ENCODE data around the gene PAPPA. TPM values are rescaled to one million over a fixed set of nuclear protein-coding genes. Genes with fewer than 3 reads are reported as not detected.

PAPPA gene
- polyA plus RNA-seq, 4 donors, result 4.1 to 7.6 (median 4.3) TPM

- DNase-seq (ENCODE audit: low read depth in 4 of 4, low spot score in 3 of 4), result no peak
These were observed 1.2 kb upstream of the PAPPA start for GRCh38 chr9:116152390-116152789.

DNA sequence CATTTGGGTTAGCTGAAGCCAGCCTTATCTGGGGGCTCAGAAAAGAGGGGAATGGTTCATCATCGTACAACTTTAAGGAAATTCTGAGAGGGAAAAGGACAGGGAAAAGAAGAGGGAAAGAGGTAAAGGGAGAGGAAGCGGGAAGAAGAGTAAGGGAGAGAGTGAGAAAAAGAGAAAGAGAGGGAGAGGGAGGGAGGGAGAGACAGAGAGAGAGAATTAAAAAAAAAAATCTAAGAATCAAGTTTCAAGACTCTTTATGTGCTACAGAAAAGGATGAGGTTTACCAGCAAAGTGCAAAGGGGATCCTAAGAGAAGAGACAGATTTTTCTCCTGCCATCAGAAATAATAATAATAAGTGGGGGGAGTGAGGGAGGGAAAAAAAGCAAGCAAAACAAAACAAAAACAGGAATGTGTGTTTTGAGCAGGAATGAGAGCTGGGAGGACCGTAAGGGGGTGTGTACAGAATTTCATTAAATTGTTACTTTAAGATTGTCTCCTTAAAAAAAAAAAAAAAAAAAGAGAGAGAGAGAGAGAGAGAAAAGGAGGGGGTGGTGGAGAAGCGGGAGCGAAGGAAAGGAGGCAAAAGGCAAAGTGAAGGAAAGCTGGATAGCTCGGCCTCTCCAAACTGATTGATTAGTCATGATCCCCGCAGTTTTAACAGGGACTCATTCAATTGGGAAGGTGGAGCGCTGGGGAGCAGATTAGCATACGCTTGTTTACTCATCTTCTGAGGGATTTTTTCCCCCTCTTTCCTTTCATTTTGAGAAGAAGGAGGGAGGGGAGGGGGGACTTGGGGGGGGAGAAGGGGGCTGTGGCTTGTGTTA lies 438 bp upstream of the PAPPA start:
- no peak for DNase-seq (ENCODE audit: low read depth in 4 of 4, low spot score in 3 of 4)

DNA sequence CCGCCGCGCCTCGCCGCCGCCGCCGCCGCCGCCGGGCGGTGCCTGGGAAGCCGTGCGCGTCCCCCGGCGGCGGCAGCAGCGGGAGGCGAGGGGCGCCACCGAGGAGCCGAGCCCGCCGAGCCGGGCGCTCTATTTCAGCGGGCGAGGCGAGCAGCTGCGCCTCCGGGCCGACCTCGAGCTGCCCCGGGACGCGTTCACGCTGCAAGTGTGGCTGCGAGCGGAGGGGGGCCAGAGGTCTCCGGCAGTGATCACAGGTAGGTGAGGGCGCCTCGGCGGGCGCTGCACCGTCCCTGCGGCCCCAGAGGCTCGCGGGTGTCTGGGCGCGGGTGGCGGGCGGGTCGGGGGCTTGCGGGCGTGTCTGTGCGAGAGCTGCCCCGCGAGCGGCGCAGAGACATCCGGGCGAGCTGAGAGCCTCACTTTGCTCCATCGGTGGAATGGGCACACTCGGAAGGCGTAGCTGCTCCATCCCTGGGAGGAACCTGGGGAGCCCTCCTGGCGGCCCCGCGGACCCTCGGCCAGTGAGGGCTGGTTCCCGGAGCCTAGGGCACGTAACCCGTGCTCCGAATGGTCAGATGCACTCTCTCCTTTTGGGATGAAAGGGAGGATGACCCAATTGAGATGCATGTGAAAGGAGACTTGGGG lies 864 bp downstream of the PAPPA start:
- no peak for DNase-seq (ENCODE audit: low read depth in 4 of 4, low spot score in 3 of 4)

GRCh38 chr9:116154976-116155697 lies 1.5 kb downstream of the PAPPA start:
- DNase-seq (ENCODE audit: low read depth in 4 of 4, low spot score in 3 of 4), result no peak

GRCh38 chr9:116155698-116156039 lies 2.1 kb downstream of the PAPPA start:
- DNase-seq (ENCODE audit: low read depth in 4 of 4, low spot score in 3 of 4), result no peak

- no peak for DNase-seq (ENCODE audit: low read depth in 4 of 4, low spot score in 3 of 4)
These were observed 3.2 kb downstream of the PAPPA start for GRCh38 chr9:116156621-116157314.

- DNase-seq (ENCODE audit: low read depth in 4 of 4, low spot score in 3 of 4), result no peak
These were observed 4.0 kb downstream of the PAPPA start for GRCh38 chr9:116157436-116158138.

DNA sequence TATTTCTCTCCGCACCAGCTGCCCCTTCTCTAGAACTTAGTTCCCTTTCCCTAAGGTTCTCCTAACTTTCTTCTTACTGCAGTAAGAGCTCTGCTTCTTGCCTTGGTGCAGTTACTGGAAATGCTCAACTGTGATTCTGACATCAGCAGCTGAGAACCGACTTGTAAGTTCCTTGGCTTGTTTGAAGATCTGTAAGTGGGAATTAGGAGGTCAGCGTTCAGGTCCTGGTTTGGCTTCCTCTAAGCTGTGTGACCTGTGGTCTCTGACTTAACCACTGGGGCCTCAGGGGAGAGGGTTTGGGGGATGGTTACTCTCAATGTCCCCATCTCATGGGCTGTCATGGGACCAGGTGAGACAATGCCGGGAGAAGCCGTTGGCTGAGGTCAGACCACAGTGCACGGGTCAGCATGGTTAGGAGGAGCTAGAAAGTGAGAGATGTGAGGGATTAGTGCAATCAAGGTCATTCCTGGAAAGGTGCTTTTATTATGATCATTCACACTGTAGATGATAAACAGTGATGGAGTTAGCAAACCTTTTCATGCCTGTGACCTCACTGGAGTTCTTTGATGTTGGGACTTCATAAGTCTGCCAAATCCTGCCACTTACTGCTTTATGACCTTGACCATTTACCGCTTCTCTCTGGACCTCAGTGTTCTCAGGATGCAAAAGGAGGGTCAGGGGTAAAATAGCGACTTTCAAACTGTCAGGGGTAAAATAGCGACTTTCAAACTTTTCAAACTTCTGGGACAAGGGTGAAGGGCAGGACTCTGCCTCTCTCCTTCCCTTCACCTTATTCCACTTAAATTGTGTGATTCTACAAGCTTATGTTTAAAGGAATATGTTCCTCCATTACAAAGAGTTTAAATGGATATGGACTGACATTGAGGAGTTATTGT lies 7.3 kb downstream of the PAPPA start:
- DNase-seq (ENCODE audit: low read depth in 4 of 4, low spot score in 3 of 4), result no peak

GRCh38 chr9:116162241-116162781 lies 8.7 kb downstream of the PAPPA start:
- DNase-seq (ENCODE audit: low read depth in 4 of 4, low spot score in 3 of 4), result no peak

- DNase-seq (ENCODE audit: low read depth in 4 of 4, low spot score in 3 of 4), result no peak
These were observed 9.9 kb downstream of the PAPPA start for GRCh38 chr9:116163293-116164055.

DNA sequence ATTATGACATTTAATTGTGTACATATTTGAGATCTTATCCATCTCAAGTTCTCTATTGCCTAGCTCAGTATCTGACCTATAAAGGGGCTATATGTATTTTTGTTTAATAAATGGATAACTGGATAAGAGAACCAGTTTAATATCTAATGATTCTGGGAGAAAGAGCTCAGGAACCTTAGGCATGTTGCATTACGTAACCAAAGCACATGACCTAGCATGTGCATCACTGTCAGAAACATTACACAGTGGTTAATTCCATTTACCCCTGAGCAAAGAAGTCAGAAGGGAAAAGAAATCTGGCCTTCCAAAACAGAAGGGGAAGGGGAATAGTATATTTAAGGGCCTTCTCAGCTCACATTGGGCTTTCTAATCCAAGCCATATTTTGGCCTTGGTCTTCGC lies 12.3 kb downstream of the PAPPA start:
- no peak for DNase-seq (ENCODE audit: low read depth in 4 of 4, low spot score in 3 of 4)

DNA sequence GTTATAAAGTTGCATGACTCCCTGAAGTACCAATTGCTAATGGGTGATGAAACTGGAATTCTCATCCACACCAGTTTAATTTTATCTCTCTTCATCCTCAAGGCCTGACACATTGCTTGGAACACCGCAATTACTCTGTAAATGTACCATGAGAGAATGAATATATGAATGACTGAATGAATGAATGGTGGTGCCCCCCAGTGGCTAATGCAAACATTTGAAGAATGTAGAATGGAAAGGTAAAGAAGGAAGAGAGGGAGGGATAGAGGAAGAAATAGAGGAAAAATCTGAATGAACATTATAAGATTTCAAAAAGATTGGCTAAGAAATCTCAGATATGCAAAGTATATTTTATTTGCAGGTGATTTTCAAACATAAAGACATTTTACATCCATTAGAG lies 13.1 kb downstream of the PAPPA start:
- DNase-seq (ENCODE audit: low read depth in 4 of 4, low spot score in 3 of 4), result no peak

DNA sequence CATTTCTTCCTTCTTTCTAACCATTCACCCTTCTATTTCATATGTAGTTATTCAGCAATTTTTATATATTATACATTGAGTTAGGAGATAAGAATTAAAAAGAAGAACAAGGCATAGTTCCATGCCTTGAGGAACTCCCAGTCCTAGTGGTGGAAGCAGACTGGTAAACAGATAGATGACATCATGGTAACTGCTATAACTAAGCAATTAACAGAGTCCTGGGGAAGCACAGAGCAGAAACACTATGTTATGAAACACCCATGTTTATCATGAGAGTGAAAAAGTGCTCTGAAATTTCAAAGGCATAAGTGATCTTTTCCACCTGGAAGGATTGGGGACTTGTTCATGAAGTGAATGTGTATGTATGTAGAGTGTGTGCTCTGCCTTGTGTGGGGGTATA lies 14.6 kb downstream of the PAPPA start:
- no peak for DNase-seq (ENCODE audit: low read depth in 4 of 4, low spot score in 3 of 4)

DNA sequence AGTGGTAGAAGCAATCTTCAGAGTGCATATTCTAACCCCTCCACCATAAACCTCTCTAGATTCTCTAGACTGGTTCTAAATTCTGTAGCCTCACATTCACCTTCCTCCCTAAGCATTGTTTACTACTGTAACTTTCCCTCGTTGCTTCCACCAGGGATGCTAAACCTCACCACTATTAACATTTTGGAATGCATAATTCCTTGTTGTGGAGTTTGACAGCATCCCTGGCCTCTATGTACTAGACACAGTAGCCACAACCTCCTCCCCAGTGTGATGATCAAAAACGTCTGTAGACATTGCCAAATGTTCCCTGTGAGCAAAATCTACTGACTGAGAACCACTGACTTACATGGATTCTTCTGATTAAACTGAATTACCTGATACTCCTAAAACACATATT lies 18.6 kb downstream of the PAPPA start:
- DNase-seq (ENCODE audit: low read depth in 4 of 4, low spot score in 3 of 4), result no peak

GRCh38 chr9:116174347-116174746 lies 20.8 kb downstream of the PAPPA start:
- DNase-seq (ENCODE audit: low read depth in 4 of 4, low spot score in 3 of 4), result no peak

- DNase-seq (ENCODE audit: low read depth in 4 of 4, low spot score in 3 of 4), result no peak
These were observed 22.0 kb downstream of the PAPPA start for GRCh38 chr9:116175614-116176013.

DNA sequence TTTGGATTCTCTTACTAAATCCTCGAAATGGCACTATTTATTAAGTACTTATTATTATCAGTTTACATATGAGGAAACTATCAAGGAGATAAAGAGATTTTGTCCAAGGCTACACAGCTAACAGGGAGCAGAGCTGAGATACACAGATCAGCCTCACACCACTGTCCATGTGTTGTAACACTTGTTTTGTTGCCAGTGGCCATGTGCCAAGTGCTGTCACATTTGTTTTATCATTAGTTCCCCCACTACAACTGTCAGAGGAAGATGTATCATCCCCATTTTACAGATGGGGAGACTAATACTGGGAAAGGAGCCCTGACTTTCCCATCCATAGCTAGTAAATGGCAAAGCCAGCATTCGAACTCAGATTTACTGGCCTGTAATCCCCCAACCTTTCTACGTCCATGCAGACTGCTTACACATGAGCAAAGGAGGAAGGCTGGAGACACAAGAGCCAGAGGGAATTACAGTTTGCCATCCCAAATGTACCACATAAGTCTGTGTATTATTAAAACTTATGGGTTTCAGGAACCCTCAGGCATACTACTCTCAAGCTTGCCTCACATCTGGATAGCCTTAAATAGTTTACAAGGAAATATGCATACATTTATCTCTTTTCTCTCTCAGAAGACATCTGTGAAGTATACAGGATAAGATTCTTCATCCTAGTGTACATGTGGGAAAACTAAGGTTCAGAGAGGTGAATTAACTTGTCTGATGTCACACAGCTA lies 25.1 kb downstream of the PAPPA start:
- no peak for DNase-seq (ENCODE audit: low read depth in 4 of 4, low spot score in 3 of 4)

GRCh38 chr9:116179568-116179967 lies 26.0 kb downstream of the PAPPA start:
- no peak for DNase-seq (ENCODE audit: low read depth in 4 of 4, low spot score in 3 of 4)
